A673 (cell line): ENCODE data around the gene GNAI2. TPM values are rescaled to one million over a fixed set of nuclear protein-coding genes. Genes with fewer than 3 reads are reported as not detected.

ENCODE experiments used
- BruUV-seq: library from RNA; stranded (reverse); fragments of 400-500 nt; replicated peaks from 2 replicates; lab custom pipeline; 2021; lab: Mats Ljungman, UMichigan
- CTCF ChIA-PET: fragments of 300-600 bp; sonication (Branson Sonifier 250); formaldehyde crosslinking; loops from one replicate; lab custom pipeline; 2022; ENCODE audit warnings: antibody characterized with exemption; lab: Charles Lee
- POLR2A ChIA-PET: fragments of 300-600 bp; sonication (Branson Sonifier 250); formaldehyde crosslinking; loops from one replicate; lab custom pipeline; 2022; ENCODE audit warnings: antibody characterized with exemption; ENCODE audit not compliant: low non-redundant PET; lab: Charles Lee
- DNase-seq: peaks from one replicate; pipeline ENCODE4 v3.0.0-alpha.2; 2015; ENCODE audit warnings: low spot score
- H3K27ac ChIP-seq: fragments of 200-600 bp; sonication (generic); 2 replicates; pipeline ENCODE4 v1.5.1; 2016; ENCODE audit warnings: mixed run types, low read depth, mild to moderate bottlenecking, mixed read lengths, antibody characterized with exemption, low read length; ENCODE audit not compliant: poor library complexity, severe bottlenecking
- H3K27me3 ChIP-seq: fragments of 200-600 bp; sonication (generic); replicated peaks from 2 replicates; pipeline ENCODE4 v1.6.1; 2017; ENCODE audit warnings: mixed run types, low read depth, mild to moderate bottlenecking, mixed read lengths, antibody characterized with exemption, low read length; ENCODE audit not compliant: insufficient read depth, poor library complexity
- H3K36me3 ChIP-seq: fragments of 200-600 bp; sonication (generic); 2 replicates; pipeline ENCODE4 v1.6.1; 2016; ENCODE audit warnings: mixed run types, mild to moderate bottlenecking, mixed read lengths, antibody characterized with exemption, low read length; ENCODE audit not compliant: insufficient read depth, poor library complexity, severe bottlenecking
- H3K4me1 ChIP-seq: fragments of 200-600 bp; sonication (generic); 2 replicates; pipeline ENCODE4 v1.6.1; 2017; ENCODE audit warnings: mixed run types, mild to moderate bottlenecking, mixed read lengths, antibody characterized with exemption, low read length; ENCODE audit not compliant: insufficient read depth, poor library complexity, severe bottlenecking
- H3K4me3 ChIP-seq: fragments of 200-600 bp; sonication (generic); 2 replicates; pipeline ENCODE4 v1.5.1; 2016; ENCODE audit warnings: low read depth, mixed run types, mild to moderate bottlenecking, mixed read lengths, low read length; ENCODE audit not compliant: poor library complexity, severe bottlenecking
- H3K9me3 ChIP-seq: fragments of 200-600 bp; sonication (generic); 2 replicates; pipeline ENCODE4 v1.6.1; 2016; ENCODE audit warnings: mixed run types, low read depth, mild to moderate bottlenecking, mixed read lengths, antibody characterized with exemption, low read length; ENCODE audit not compliant: poor library complexity, severe bottlenecking
- EZH2 ChIP-seq: fragments of 200-600 bp; sonication (generic); IDR thresholded peaks from 2 replicates; pipeline ENCODE4 v1.6.1; 2017; ENCODE audit warnings: borderline replicate concordance, low read depth, mild to moderate bottlenecking, mixed read lengths, antibody characterized with exemption, low read length; ENCODE audit not compliant: poor library complexity, severe bottlenecking
- intact Hi-C: fragments of 100-400 bp; cut with micrococcal nuclease; formaldehyde crosslinking; loops from one replicate; pipeline ENCODE4 v1.10.0; 2022; ENCODE audit not compliant: unreplicated experiment
- total RNA-seq: library from RNA; stranded (reverse); gene quantifications from 2 replicates; pipeline ENCODE4 v1.2.3, GENCODE V29; 2021
- TF ChIP-seq, protein P1 (sequence below): fragments of 300-800, 200-600 bp; sonication (generic); conservative IDR thresholded peaks from 2 replicates; pipeline ENCODE4 v1.5.1; 2017; ENCODE audit warnings: low read depth, mild to moderate bottlenecking, antibody characterized with exemption, low read length, moderate library complexity, mixed read lengths

Gene GNAI2
- total RNA-seq, 1 experiment from 2014 or later, result 115 TPM

DNA sequence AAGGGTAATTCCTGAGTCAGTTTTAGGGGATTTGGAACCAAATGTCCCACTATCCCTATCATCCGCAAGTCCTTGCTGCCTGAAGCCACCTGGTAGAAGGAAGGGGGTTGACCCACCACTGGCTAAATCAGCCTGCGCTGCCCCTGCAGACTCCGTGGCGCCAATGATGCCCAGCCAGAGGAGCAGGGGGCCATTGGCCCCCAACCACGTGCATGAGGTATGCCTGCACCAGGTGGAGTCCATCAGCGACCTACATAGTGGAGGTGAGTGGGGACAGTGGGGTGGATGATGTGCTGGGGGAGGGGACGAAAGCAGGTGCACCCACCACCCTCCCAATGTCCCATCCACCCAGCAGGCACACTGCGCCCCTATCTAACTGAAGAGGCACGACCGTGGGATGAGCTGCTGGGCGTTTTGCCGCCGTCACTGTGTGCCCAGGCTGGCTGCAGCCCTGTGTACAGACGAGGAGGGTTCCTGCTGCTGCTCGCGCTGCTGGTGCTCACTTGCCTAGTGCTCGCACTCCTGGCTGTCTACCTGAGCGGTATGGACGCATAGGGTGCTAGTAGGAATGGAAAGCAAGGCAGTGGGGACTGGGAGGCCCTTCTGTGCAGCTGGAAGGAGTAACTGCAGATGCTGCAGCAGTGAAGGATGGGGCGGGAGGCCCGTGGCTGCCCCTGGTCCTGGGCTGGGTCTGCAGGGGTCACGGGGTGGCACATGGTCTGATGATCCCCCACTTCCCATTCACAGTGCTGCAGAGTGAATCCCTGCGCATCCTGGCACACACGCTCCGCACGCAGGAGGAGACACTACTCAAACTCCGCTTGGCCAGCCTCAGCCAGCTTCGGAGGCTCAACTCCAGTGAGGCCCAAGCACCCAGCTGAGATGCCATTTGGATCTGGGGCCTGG, 50.6 kb downstream of the GNAI2 start:
- Histone ChIP-seq H3K27ac (no peak overlapping the region), H3K36me3 (peaks cover 17% of the 10 kb centered on the region), H3K4me1 (no peaks in the 10 kb centered on the region), H3K27me3 (no peaks in the 10 kb centered on the region), H3K4me3 (no peak overlapping the region), H3K9me3 (no peaks in the 10 kb centered on the region)
- TF ChIP-seq EZH2, result no peak
- TF ChIP-seq, protein P1, sequence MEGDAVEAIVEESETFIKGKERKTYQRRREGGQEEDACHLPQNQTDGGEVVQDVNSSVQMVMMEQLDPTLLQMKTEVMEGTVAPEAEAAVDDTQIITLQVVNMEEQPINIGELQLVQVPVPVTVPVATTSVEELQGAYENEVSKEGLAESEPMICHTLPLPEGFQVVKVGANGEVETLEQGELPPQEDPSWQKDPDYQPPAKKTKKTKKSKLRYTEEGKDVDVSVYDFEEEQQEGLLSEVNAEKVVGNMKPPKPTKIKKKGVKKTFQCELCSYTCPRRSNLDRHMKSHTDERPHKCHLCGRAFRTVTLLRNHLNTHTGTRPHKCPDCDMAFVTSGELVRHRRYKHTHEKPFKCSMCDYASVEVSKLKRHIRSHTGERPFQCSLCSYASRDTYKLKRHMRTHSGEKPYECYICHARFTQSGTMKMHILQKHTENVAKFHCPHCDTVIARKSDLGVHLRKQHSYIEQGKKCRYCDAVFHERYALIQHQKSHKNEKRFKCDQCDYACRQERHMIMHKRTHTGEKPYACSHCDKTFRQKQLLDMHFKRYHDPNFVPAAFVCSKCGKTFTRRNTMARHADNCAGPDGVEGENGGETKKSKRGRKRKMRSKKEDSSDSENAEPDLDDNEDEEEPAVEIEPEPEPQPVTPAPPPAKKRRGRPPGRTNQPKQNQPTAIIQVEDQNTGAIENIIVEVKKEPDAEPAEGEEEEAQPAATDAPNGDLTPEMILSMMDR, result no peak
- intact Hi-C loops, result no loop called here
- POLR2A ChIA-PET, result no interaction called here
- CTCF ChIA-PET, result no interaction called here
- no peak for DNase-seq
- BruUV-seq, result no TSS peak

DNA sequence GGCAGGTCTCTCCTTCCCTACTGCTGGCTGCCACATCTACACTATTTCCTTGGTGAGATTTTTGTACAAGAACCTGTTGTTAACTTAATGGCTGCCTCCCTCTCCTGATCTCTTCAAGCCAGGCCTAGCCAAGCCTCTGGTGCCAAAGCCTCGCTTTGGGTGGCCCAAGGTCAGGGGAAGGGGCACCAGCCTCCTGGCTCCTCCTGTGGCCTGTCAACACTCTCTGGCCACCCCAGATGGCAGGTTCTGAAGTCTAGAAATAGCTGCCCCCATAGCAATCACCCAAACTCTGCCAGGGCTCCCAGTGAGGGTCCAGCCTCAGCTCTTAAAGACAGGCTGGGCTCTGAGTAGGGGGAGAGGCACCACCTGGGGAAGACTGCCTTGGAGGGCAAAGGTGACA, 51.3 kb downstream of the GNAI2 start:
- H3K36me3 ChIP-seq, result peaks cover 17% of the 10 kb centered on the region
- BruUV-seq, result no TSS peak
- H3K27me3 ChIP-seq, result no peaks in the 10 kb centered on the region
- ChIA-PET POLR2A (no interaction called here), CTCF (no interaction called here)
- intact Hi-C loops, result no loop called here
- no peak for DNase-seq
- no peak for TF ChIP-seq EZH2
- TF ChIP-seq, protein P1, result no peak
- H3K27ac ChIP-seq, result no peak overlapping the region
- H3K9me3 ChIP-seq, result no peaks in the 10 kb centered on the region
- no peaks in the 10 kb centered on the region for H3K4me1 ChIP-seq
- H3K4me3 ChIP-seq, result no peak overlapping the region

DNA sequence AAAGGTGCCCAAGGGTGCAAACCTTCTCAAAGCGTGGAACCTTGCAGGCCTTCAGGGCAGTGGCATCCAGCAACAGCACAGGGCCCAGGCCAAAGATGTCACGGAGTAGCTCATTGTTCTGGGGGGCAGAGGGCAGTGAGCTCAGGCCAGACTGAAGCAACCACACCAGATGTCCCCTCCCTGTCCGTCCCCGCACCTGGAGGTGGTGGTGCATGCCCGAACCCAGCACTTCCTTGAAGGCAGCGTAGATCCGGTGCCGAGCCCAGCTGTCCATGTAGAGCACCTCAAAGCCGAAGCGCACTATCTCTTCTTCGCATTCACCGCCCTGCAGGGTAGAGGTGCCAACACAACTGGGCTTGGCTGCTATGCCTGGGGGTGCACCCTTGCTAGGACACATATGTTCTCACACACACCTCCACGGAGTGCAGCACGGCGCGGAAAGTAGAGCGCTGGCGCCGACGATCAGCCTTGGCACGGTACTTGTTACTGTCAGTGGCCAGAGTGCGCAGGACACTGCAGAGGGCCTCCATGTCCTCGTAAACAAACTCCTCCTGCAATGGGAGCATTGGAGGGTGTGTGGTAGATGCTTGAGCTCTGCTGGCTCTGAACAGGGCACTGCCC, 52.5 kb downstream of the GNAI2 start:
- intact Hi-C loops, result no loop called here
- TF ChIP-seq, protein P1, result no peak
- no peak for TF ChIP-seq EZH2
- no peak overlapping the region for H3K27ac ChIP-seq
- H3K4me1 ChIP-seq, result no peaks in the 10 kb centered on the region
- CTCF ChIA-PET, result no interaction called here
- POLR2A ChIA-PET, result no interaction called here
- no peaks in the 10 kb centered on the region for H3K27me3 ChIP-seq
- H3K36me3 ChIP-seq, result peaks cover 17% of the 10 kb centered on the region
- BruUV-seq, result no TSS peak
- no peak for DNase-seq
- H3K9me3 ChIP-seq, result no peaks in the 10 kb centered on the region
- H3K4me3 ChIP-seq, result no peak overlapping the region
